GM19240 (cell line): ENCODE results near the gene ASB15.
A peak's percentile ranks its signal among the peaks of the same experiment; 100 is the strongest.
"Not testable (repeated sequence)": the region's sequence is repeated elsewhere in the genome, so short reads cannot be mapped to it uniquely, and the experiment has no call there.

Experiments
- DNase-seq: peaks from one replicate; pipeline ENCODE4 v3.0.0; 2011; ENCODE audit warnings: low spot score; ENCODE audit not compliant: insufficient read length

Gene ASB15

DNA sequence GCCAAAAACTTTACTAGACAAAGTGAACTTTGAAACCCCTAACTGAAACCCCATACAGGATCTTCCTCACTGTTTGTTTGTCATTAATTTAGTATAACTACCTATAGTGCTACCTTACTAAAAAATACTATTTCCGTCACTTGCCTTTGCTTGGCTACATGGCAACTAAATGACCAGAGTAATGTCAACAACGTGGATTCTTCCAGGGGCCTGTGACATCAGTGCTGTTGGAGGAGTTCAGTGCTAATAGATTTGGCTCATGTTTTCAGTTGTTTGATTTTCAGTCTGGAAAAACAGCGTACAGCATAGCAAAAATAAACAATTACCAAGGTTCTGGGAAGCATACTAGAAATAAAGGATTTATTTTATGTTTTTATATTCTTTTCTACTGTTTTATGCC is 3.0 kb upstream of the ASB15 start:
- DNase-seq: no peak

DNA sequence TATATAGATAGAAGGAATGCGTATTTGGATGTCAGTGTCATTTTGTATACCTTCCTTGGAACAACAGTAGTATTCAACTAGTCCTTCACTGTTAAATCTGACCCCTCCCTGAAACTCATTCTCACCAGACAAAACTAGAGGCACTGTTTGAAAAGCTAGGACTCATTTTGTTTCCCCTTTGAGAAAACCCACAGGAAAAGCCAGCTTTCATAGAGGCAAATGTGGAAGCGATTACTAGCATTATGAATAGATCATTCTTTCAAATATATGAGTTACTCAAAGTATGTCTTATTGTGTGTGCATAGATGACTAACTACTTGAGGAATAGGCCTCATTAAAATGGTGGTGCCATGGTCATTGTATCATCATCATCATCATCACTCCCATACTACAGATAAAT is 1.9 kb upstream of the ASB15 start:
- DNase-seq: no peak

DNA sequence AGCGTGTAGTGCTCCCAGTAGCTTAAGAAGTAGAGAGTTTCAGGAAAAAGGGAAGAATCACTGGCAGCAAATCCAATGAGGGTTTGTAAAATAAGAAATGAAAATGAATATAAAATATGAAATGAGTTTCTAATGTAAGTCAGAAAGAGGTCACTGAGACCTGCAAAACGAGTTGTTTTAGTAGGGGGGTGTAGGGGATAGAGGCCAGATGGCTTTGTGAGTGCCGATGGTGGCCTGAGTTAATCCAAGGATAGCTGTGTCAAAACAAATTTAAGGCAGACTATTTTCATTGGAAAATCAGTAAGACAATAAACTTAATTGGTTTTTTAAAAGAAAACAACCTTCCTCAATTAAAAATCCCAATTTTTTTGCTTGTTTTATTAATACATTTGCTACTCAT is 745 bp upstream of the ASB15 start:
- no peak for DNase-seq

DNA sequence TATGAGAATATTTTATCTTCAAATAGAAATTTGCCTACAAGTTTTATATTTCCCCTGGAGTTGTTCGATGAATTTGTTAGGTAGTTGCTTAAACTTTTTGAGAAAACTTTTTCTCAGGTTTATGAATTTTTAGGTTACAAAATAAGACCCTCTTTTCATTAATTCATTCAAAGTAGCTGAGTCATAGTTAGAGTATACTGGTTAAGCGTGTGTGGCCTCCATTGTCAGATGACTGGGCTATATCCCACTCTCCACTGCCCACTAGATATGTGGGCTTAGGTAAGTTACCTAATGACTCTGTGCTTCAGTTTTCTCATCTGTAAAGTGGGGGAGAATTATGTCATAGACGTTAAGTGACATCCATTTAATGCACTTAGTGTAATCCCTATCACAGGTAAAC is 1.0 kb downstream of the ASB15 start:
- no peak for DNase-seq

DNA sequence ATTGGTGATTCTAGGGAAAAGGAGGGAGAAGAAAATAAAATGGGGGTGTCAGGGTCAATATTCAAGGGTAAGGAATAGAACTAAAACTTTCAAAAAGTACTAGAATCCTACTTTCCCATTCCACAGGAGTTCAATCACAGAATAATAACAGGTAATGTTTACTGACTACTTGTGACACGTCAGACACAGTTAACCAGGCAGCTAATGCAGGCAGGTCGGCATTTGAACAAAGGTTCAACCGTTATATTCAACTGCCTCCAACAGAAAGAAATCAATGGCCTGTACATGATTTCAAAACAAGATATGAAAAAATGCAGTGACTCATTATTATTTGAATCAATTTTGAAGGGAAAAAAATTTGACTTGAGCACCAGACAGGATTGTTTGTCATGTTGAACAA is 3.1 kb downstream of the ASB15 start:
- no peak for DNase-seq

DNA sequence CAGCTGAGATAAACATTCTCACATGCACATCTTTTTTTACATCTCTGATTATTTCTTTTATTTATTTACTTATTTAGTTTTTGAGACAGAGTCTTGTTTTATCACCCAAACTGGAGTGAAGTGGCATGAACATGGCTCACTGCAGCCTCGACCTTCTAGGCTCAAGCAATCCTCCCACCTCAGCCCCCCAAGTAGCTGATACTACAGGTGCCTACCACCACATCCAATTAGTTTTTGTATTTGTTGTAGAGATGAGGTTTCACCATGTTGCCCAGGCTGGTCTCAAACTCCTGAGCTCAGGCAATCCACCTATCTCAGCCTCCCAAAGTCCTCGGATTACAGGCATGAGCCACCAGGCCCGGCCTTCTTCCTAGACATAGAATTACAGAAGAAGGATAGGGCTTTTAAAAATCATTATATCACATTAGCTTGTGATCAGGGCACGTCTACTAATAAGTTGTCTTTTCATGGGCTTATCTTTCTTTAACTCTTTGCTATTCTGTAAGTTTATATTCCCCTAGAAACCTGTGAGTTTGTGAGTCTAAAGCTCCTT is 5.9 kb downstream of the ASB15 start:
- no peak for DNase-seq

DNA sequence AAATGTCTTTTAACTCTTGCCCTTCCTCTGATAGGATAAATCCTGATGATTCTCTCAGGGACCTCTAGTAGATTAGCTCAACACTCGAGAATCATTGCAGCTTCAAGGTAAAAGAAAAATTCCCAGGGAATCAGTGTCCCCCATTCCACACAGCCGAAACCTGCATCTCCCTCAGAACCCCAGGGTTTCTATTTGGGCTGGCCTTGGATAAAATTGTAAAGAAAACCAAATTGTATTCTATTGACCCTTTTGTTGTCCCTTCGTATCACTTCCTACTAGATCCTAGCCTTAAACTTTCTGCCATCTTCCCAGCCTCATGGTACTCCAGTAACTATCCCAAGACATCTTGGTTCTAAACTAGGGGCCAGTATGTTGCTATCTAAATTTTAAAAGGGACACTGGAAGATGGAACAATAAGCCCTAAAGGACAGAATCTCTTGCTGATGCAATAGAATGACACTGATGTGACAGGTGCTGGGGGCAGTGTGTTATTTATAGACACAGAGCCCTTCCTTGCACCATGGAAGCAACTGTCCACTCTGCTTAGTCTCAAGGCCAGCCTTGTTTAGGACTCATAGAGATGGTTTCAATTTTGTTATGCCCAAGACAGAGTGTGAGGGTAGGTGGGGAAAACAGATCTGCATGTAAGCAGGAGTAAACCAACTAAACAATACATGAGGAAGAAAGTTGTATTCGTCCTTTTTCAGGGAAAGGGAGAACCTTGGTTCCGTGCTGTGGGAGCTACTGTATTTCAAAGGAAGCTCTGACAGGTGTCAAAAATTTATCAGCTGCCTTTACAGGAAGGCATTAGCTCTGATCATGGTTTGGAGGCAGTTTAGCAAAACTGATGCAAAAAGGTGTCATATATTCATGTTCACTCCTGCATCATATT is 7.6 kb downstream of the ASB15 start:
- no peak for DNase-seq

DNA sequence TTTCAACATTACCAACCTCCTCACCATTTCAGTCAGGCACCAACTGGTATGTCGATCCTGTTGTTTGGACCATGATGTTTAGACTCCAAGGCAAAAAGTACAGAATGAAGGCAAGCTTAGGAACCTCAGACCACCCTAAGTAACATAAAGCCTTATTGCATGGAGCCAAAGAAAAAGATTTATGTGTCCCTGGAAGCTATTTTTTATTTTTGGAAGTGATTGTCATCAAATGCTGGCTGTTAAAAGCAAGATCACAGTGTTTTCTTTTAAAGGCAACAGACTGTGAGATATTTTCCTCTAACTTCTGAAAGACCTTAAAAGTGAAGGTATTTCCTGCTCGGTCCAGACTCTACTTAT is 8.2 kb downstream of the ASB15 start:
- DNase-seq: no peak

DNA sequence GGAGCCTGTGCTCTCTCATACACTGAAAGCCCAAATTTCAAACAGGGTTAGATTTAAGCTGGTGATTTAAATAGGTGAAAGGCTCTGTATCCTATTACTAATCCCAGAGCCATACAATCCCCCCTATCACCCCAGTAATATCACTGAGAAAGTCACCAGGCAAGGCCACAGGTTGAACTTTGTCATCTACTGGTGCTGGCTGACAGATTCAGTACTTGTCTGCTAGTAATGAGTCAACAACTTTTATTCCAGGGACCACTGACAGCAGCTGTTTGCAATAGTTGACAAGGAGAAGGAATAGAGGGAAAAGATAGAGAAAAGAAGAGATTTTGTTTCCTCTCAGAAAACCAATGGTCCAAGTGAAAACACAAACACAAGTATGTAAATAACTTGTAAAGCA is 10.4 kb downstream of the ASB15 start:
- no peak for DNase-seq

DNA sequence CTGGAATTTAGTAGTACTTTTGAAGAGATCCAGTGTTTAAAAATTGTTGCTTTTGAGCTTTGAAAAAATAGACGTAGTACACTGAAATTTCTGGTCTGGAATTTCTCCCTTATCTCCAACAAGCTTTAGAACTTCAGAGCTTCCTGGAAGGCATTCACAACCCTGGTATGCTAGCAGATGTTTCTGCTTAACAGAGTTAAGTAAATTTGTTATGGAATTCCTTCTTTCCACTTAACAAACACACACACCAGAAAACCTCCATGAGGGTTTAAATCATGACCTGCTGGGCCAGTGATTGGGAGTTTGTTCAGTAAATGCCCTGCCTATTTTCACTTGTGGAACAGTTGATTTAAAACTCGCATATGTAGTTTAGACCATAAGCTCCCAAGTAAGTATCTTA is 13.7 kb downstream of the ASB15 start:
- DNase-seq: no peak

DNA sequence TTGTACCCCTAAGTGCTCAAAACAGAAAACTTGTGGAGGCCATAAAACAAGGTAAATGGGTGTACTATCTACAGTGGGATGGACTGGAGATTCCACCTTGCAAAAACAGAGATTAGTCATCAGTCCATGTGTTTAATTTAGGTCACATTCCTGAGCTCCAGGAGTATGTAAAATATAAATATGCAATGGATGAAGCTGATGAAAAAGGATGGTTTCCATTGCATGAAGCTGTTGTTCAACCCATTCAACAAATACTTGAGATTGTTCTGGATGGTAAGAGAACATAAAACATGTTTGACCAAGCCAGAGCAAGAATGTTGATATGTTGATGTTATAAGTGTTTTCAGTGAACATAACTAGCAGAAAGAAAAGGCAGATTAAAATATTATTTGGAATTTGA is 14.6 kb downstream of the ASB15 start:
- DNase-seq: no peak

DNA sequence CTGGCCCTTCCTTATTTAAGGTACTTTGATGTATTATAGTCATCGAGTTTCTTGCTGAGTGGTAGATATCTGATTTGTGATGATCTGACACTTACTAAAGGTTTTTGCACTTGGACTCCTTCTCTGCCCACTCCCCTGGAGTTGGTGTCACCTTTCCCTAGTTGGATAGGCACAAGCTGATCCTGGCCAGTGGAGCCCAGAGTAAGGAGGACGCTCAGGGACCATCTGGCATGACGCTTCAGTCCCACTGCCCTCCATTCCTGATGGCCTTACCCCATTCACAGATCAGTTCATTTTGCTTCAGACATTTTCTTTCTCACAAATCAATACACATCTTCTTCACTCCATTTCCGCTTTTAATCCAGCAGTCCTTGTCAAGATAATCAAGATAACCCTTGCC is 20.1 kb downstream of the ASB15 start:
- no peak for DNase-seq

DNA sequence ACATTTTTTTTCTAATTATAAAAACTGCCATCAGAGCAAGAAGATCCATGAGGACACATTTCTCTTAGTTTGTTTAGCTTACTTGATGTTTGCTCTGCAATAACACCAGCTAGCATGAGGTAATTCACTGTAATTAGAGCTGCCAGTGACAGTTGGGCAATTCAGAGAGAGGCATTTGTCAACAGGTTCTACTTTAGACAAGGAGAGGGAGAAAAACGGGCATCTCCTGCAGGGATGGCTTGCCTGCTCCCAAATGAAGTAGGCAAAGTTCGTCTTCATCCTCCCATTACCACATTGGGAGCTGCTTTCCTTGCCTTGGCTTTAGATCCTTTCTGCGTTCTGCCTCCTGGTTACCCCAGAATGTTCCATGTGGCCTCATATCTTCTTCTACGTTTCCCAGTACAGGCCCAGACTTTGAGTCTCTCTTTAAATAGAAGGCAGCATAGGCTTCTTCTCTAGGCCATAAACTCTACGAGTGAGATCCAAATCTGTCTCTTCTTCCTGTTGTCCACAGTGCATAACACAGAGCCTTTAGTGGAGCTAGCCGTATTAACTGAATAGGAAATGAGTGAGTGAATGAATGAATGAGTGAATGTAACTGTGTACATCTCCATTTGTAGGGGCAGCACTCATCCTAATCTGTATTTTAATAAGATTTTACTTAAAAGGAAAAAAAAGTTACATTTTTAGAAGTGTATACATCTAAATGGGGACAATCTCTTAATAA is 21.2 kb downstream of the ASB15 start:
- DNase-seq: no peak

DNA sequence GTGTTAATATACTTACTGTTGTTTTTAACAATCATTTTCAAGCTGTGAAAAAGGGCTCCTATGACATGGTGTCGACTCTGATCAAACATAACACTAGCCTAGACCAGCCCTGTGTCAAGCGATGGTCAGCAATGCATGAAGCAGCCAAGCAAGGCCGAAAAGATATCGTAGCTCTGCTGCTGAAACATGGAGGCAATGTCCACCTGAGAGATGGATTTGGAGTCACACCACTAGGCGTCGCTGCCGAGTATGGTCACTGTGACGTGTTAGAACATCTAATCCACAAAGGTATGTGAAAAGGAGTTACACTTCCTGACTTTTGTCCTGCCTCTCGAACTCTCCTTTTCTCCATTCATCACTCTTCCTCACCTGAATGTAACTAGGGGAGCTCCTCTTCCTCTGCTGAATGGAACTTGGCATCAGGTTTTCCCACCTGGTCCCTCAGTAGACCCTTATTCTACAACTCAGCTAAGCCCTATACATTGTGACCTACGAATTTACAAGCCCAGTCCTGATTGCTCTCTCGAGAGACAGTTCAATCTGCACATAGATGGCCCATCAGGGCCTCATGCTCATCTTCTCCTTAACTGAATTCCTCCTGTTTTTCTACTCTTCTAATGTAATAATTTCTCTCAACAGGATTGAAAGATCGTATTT is 23.0 kb downstream of the ASB15 start:
- peak; percentile 21 for DNase-seq

DNA sequence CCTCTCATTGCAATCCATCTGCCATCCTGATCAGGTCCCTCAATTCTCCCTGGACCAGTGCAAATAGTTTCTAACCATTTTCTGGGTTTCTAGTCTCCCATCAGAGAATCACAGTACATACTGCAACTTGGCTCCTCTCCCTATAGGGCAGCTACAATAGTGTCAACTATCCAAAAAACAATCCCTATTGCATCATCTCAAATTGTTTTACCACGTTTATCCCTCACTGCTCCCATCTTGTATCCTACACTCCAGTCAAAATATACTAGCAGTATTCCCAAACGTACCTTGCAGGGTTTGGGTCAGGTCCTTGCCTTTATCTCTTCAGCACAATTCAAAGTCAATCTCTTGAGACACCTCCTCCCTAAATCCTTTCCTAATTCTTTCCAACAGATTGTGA is 23.6 kb downstream of the ASB15 start:
- no peak for DNase-seq

DNA sequence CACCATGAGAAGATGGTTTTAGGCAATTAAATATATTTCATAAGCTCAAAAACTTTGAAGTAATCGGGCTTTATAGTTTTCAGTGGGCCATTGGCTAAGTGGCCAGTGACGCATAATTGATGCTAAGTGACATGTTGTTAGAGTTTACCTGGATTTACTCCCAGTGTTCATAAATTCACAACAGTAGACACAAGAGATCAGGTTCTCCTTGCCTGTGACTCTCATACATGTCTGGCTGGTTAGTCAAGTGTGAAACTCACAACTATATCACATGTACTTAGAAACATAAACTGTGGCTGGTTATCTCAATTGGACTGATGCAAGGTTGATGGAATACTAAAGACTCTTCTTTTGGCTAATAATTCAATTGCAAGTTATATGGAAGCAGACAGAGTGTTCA is 26.2 kb downstream of the ASB15 start:
- DNase-seq: no peak

DNA sequence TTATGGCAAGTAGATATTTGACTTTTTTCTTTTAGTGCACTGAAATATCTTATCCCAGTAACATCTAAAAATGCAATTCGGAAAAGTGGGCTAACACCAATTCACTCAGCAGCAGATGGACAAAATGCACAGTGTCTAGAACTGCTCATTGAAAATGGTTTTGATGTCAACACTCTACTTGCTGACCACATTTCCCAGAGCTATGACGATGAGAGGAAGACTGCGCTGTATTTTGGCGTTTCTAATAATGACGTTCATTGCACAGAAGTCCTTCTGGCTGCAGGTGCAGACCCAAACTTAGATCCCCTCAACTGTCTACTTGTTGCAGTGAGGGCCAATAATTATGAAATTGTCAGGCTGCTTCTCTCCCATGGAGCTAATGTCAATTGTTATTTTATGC is 27.2 kb downstream of the ASB15 start:
- DNase-seq: no peak

DNA sequence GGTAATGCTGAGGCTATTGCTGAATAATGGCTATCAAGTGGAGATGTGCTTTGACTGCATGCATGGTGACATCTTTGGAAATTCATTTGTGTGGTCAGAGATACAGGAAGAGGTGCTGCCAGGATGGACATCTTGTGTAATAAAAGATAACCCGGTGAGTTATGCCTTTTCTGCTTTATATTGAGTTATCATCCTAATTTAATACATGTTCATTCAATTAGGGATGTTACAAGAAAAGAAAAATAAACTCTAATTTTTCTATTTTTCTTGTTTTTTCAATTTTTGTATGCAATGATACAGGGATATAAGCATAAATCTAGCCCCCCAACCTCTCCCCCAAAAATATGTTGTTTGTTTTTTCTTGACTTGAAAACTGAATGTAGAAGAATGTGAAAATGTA is 27.7 kb downstream of the ASB15 start:
- DNase-seq: no peak

DNA sequence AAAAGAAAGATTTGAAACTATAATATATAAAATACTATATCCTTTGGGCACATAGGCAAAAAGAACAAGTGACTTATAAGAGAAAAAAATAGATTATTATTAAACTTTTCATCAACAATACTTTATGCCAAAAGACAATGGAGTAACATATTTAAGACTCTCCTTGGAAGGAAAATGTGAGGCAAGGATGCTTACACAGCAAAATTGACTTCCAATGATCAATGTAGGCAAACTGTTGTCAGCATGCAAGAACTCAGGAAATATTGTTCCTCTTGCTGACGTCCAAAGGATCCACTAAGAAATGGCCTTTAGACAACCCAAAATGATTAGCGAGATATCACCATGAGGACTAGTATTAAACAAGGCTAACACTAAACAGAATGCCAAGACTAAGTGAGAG is 31.2 kb downstream of the ASB15 start:
- no peak for DNase-seq

DNA sequence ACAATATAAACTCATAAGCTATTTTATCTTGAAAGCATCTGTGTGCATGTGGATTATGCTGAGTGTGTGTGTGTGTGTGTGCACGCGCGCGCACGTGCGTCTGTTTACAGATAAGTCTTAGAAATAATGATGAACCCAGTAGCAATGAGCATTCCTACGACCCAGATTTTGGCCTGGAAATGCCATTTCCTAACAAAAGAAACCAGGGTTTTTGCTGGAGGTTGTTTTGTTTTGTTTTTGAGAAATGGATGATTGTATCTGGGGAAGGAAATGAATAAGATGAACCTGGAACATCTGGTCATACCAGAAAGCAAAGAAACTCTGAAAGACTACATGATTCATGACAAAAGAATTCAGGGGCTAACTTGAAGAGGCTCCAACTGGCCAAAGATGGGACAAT is 31.9 kb downstream of the ASB15 start:
- DNase-seq: no peak

DNA sequence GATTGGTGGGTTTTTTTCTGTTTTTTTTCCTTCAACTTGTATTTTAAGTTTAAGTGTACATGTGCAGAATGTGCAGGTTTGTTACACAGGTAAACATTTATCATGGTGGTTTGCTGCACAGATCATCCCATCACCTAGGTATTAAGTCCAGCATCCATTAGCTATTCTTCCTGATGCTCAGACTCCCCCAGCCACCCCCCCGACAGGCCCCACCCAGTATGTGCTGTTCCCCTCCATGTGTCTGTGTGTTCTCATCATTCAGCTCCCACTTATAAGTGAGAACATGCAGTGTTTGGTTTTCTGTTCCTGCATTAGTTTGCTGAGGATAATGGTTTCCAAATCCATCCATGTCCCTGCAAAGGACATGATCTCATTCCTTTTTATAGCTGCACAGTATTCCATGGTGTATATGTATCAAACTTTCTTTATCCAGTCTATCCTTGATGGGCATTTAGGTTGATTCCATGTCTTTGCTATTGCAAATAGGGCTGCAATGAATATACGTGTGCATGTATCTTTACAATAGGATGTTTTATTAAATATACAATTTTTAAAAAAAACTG is 32.5 kb downstream of the ASB15 start:
- DNase-seq: not testable (repeated sequence)
